ENCODE results near the gene ZNF205. TPM values are rescaled to one million over a fixed set of nuclear protein-coding genes. Genes with fewer than 3 reads are reported as not detected.

The ZNF205 gene
- total and polyA plus RNA-seq, 2 of the 8 experiments (the other 6 are each of a cell fraction or from before 2014, with no cell fraction given): 19.1 to 19.9 TPM

GRCh38 chr16:3158510-3159314 lies 46.3 kb downstream of the ZNF205 start:
- H2BK120ac ChIP-seq (replicated peaks; ENCODE audit: low read depth, low read length): no peak overlapping the region
- peaks cover 0 to 2% of the 10 kb centered on the region in 2 experiments for H4K20me1 ChIP-seq (replicated peaks in 1 of 2; ENCODE audit: control insufficient read depth in 1 of 2, insufficient read depth in 2 of 2, low read length in 2 of 2)
- peak overlapping the region; percentile 80; the same call in 1 of the 2 replicates for H2BK12ac ChIP-seq (ENCODE audit: low read depth, low read length)
- H3K9ac ChIP-seq (replicated peaks in 1 of 4; ENCODE audit: extremely low read depth in 1 of 4, low read depth in 3 of 4, low read length in 3 of 4): peak overlapping the region in 3 of 4 experiments; percentile 60 to 80 (median 62); a peak in 6 of 7 replicates
- FAIRE-seq (no peak), DNase-seq (ENCODE audit: low read depth in 1 of 2, low spot score in 2 of 2) (peak in 1 of 2 experiments; percentile 84)
- H3K18ac ChIP-seq (ENCODE audit: extremely low read depth, low read length): peak overlapping the region; percentile 93
- H2AFZ ChIP-seq (ENCODE audit: low read length): peak overlapping the region; percentile 67
- CTCF ChIA-PET (ENCODE audit: partially characterized antibody): interaction anchor here (0.6 to 3.7 kb wide), 13 partner anchors 8 to 131 kb away, joined by 3 to 14 read pairs (median 4); partner anchors contain the start of gene OR1F1
- peak overlapping the region; percentile 16 for H3K56ac ChIP-seq (replicated peaks; ENCODE audit: insufficient read length, low read depth, low read length)
- no peak overlapping the region for H2AK5ac ChIP-seq (ENCODE audit: low read depth, low read length)
- H3K4me3 ChIP-seq (ENCODE audit: extremely low read depth in 1 of 4, insufficient read depth in 2 of 4, low read depth in 3 of 4, low read length in 4 of 4): peak overlapping the region; percentile 65 to 92 (median 76)
- H4K8ac ChIP-seq (ENCODE audit: extremely low read depth, insufficient read depth, low read length): peak overlapping the region; percentile 77
- peaks cover 0 to 7% (median 4%) of the 10 kb centered on the region in 4 experiments; a peak in 3 of 7 replicates for H3K4me1 ChIP-seq (replicated peaks in 1 of 4; ENCODE audit: control insufficient read depth in 3 of 4, insufficient read depth in 4 of 4, low read length in 3 of 4)
- no peaks in the 10 kb centered on the region for H3K36me3 ChIP-seq (ENCODE audit: control insufficient read depth in 2 of 4, insufficient read depth in 4 of 4, low read length in 3 of 4)
- POLR2A ChIA-PET (ENCODE audit: partially characterized antibody): interaction anchor here (1.0 to 2.9 kb wide), 8 partner anchors 10 to 30 kb away, joined by 3 to 20 read pairs (median 4); partner anchors contain the start of gene ZNF213
- peak overlapping the region; percentile 84; the same call in 1 of the 2 replicates for H2BK5ac ChIP-seq (ENCODE audit: low read depth, low read length)
- no peak overlapping the region for H2BK15ac ChIP-seq (ENCODE audit: low read length)
- H3K27me3 ChIP-seq (replicated peaks in 1 of 4; ENCODE audit: control insufficient read depth in 3 of 4, extremely low read depth in 1 of 4, insufficient read depth in 3 of 4, low read length in 3 of 4): peaks cover 0 to 10% (median 7%) of the 10 kb centered on the region in 4 experiments; a peak in 5 of 7 replicates
- H3K79me2 ChIP-seq (ENCODE audit: control insufficient read depth in 1 of 2, insufficient read depth in 2 of 2, low read length in 2 of 2): no peaks in the 10 kb centered on the region
- H3K23ac ChIP-seq (ENCODE audit: insufficient read length): no peak overlapping the region
- no peak overlapping the region for H4K91ac ChIP-seq (replicated peaks; ENCODE audit: insufficient read length, low read length)
- H3K79me1 ChIP-seq (ENCODE audit: low read depth, low read length): no peaks in the 10 kb centered on the region
- peaks cover 13% of the 10 kb centered on the region for H3K23me2 ChIP-seq (ENCODE audit: low read depth, low read length)
- 2% methylated on average over 51 of the region's 70 CpGs; no CpG with 5 or more reads in 1 of the 2 experiments for WGBS, 2 experiments (ENCODE audit: extremely low coverage in 1 of 2, insufficient coverage in 1 of 2, insufficient read length in 1 of 2, insufficient replicate concordance in 2 of 2, low coverage in 1 of 2, low lambda C conversion rate in 2 of 2, missing lambda C conversion rate in 1 of 2)
- H3K9me3 ChIP-seq (ENCODE audit: insufficient read depth in 2 of 2, low read depth in 1 of 2, low read length in 1 of 2): no peaks in the 10 kb centered on the region; a peak in 1 of 4 replicates
- H3K4me2 ChIP-seq (ENCODE audit: insufficient read depth in 1 of 2, low read depth in 2 of 2, low read length in 2 of 2): peak overlapping the region; percentile 89 to 99
- H3K14ac ChIP-seq (ENCODE audit: insufficient read length): no peak overlapping the region
- H2BK20ac ChIP-seq (ENCODE audit: low read length): no peak overlapping the region
- no peak overlapping the region for H4K5ac ChIP-seq (ENCODE audit: insufficient read length, low read depth, low read length)
- no peak overlapping the region for H3K4ac ChIP-seq (replicated peaks; ENCODE audit: insufficient read length, low read depth, low read length)
- H3K27ac ChIP-seq (ENCODE audit: low read depth, low read length): no peak overlapping the region
- TF ChIP-seq TAF7 (optimal IDR thresholded peaks at IDR 0.05; ENCODE audit: borderline replicate concordance, low read depth, low read length) (no peak), HDAC2 (IDR thresholded peaks at IDR 0.05; ENCODE audit: borderline replicate concordance in 1 of 2, low read depth in 2 of 2, low read length in 2 of 2) (0 out of 4 replicates have a peak, but pooled peaks of 1 of the 2 experiments have one; percentile 26), JUND (IDR thresholded peaks at IDR 0.05; ENCODE audit: low read length) (no peak), BACH1 (IDR thresholded peaks at IDR 0.05; ENCODE audit: low read length) (peak; percentile 68), MAFK (IDR thresholded peaks at IDR 0.05; ENCODE audit: low read depth, low read length) (0 out of 2 replicates have a peak, but pooled peaks have one; percentile 2), CTBP2 (IDR thresholded peaks at IDR 0.05; ENCODE audit: borderline replicate concordance, insufficient read depth, insufficient read length, low read length) (peak; percentile 35), RNF2 (IDR thresholded peaks at IDR 0.05; ENCODE audit: borderline replicate concordance, low read depth, low read length, missing control alignments, poor library complexity, severe bottlenecking) (no peak), SUZ12 (IDR thresholded peaks at IDR 0.05; ENCODE audit: low read length) (no peak)

All from H1 (cell line).